Hepatocyte (in vitro differentiated cells): ENCODE data around the gene UROD. TPM values are rescaled to one million over a fixed set of nuclear protein-coding genes. Genes with fewer than 3 reads are reported as not detected.
A peak's percentile ranks its signal among the peaks of the same experiment; 100 is the strongest.

Experiments
- DNase-seq: peaks from one replicate; pipeline ENCODE4 v3.0.0-alpha.2; 2016; ENCODE audit warnings: low spot score
- H2AFZ ChIP-seq: fragments of 200-600 bp; sonication (generic); 2 replicates; pipeline ENCODE4 v1.6.0; 2016; ENCODE audit warnings: antibody characterized with exemption, mild to moderate bottlenecking
- H3K27ac ChIP-seq: fragments of 200-600 bp; sonication (generic); 2 replicates; pipeline ENCODE4 v1.5.1; 2016; ENCODE audit warnings: mild to moderate bottlenecking
- H3K27me3 ChIP-seq: fragments of 200-600 bp; sonication (generic); 2 replicates; pipeline ENCODE4 v1.6.1; 2016
- H3K36me3 ChIP-seq: fragments of 200-600 bp; sonication (generic); replicated peaks from 2 replicates; pipeline ENCODE4 v1.5.1; 2016; ENCODE audit warnings: low read depth; ENCODE audit not compliant: insufficient read depth
- H3K4me1 ChIP-seq: fragments of 200-600 bp; sonication (generic); 2 replicates; pipeline ENCODE4 v1.5.1; 2016; ENCODE audit warnings: mild to moderate bottlenecking, moderate library complexity; ENCODE audit not compliant: insufficient read depth
- H3K4me2 ChIP-seq: fragments of 200-600 bp; sonication (generic); 2 replicates; pipeline ENCODE4 v1.6.0; 2016
- H3K4me3 ChIP-seq: fragments of 200-600 bp; sonication (generic); 2 replicates; pipeline ENCODE4 v1.5.1; 2016; ENCODE audit warnings: mild to moderate bottlenecking
- H3K79me2 ChIP-seq: fragments of 200-600 bp; sonication (generic); 2 replicates; pipeline ENCODE4 v1.6.0; 2017; ENCODE audit warnings: mild to moderate bottlenecking
- H3K9me2 ChIP-seq: fragments of 200-600 bp; sonication (generic); replicated peaks from 2 replicates; pipeline ENCODE4 v1.6.0; 2017; ENCODE audit warnings: mild to moderate bottlenecking; ENCODE audit not compliant: insufficient read depth
- H3K9me3 ChIP-seq: fragments of 200-600 bp; sonication (generic); 2 replicates; pipeline ENCODE4 v1.5.1; 2016; ENCODE audit warnings: low read depth, mild to moderate bottlenecking
- H4K20me1 ChIP-seq: fragments of 200-600 bp; sonication (generic); 2 replicates; pipeline ENCODE4 v1.6.0; 2016; ENCODE audit warnings: mild to moderate bottlenecking; ENCODE audit not compliant: insufficient read depth, poor library complexity, severe bottlenecking
- EZH2 ChIP-seq: fragments of 200-600 bp; sonication (generic); IDR thresholded peaks from 2 replicates; pipeline ENCODE4 v1.6.1; 2016; ENCODE audit warnings: antibody characterized with exemption, mild to moderate bottlenecking, borderline replicate concordance
- EZH2phosphoT487 ChIP-seq: fragments of 200-600 bp; sonication (generic); IDR thresholded peaks from one replicate; pipeline ENCODE4 v1.6.1; 2018; ENCODE audit warnings: antibody characterized with exemption, mild to moderate bottlenecking, low read depth, moderate library complexity; ENCODE audit not compliant: unreplicated experiment, severe bottlenecking
- WGBS: methylation state at CpG from one replicate; pipeline ENCODE4 v1.1.6; 2016; ENCODE audit warnings: low lambda C conversion rate; ENCODE audit errors: missing lambda C conversion rate; 5-methylcytosine and 5-hydroxymethylcytosine counted together
- polyA plus RNA-seq: library from polyadenylated mRNA; unstranded; fragments of >200 nt; fragmentation: Nextera tagmentation; extraction: Ambion mirVana; gene quantifications from 2 replicates; pipeline ENCODE4 v1.2.1, GENCODE V29; 2016
- total RNA-seq: library from RNA; depleted of rRNA; stranded (reverse); fragments of >200 nt; gene quantifications from 2 replicates; pipeline ENCODE4 v1.2.3, GENCODE V29; 2014
- TF ChIP-seq, protein P1 (sequence below): fragments of 200-600 bp; sonication (generic); IDR thresholded peaks from 2 replicates; pipeline ENCODE4 v1.5.1; 2016; ENCODE audit warnings: antibody characterized with exemption, mild to moderate bottlenecking; ENCODE audit not compliant: poor library complexity

The UROD gene
- total and polyA plus RNA-seq, 2 experiments from 2014 or later: 91.8 to 152 TPM

DNA sequence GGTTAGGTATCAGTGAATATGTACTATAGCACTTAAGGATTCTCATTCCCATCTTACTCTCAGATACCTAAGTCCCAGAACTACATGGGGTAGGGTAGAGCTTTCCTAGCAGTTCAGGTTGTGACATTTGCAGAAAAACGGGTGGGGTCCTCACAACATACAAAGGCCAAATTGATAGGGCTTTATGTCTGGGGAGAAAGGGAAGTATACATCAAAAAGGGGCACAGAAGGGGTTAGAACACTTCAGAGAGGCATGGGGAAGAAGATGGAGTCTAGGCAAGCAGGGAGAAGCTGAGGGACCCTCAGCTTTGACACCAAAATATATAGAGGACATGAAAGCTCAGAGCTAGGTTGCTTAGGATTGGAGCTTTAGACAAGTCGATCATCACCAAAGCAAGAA, 3.6 kb downstream of the UROD start:
- TF ChIP-seq EZH2 (no peak), EZH2phosphoT487 (no peak)
- TF ChIP-seq, protein P1, sequence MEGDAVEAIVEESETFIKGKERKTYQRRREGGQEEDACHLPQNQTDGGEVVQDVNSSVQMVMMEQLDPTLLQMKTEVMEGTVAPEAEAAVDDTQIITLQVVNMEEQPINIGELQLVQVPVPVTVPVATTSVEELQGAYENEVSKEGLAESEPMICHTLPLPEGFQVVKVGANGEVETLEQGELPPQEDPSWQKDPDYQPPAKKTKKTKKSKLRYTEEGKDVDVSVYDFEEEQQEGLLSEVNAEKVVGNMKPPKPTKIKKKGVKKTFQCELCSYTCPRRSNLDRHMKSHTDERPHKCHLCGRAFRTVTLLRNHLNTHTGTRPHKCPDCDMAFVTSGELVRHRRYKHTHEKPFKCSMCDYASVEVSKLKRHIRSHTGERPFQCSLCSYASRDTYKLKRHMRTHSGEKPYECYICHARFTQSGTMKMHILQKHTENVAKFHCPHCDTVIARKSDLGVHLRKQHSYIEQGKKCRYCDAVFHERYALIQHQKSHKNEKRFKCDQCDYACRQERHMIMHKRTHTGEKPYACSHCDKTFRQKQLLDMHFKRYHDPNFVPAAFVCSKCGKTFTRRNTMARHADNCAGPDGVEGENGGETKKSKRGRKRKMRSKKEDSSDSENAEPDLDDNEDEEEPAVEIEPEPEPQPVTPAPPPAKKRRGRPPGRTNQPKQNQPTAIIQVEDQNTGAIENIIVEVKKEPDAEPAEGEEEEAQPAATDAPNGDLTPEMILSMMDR: no peak
- H3K9me3 ChIP-seq: no peaks in the 10 kb centered on the region
- no peak overlapping the region for H3K4me3 ChIP-seq
- no peaks in the 10 kb centered on the region for H3K36me3 ChIP-seq
- H3K27ac ChIP-seq: no peak overlapping the region
- H3K9me2 ChIP-seq: no peaks in the 10 kb centered on the region
- H3K4me1 ChIP-seq: peaks cover 11% of the 10 kb centered on the region
- H4K20me1 ChIP-seq: no peaks in the 10 kb centered on the region
- H3K79me2 ChIP-seq: peaks cover 18% of the 10 kb centered on the region
- no peaks in the 10 kb centered on the region for H3K27me3 ChIP-seq
- WGBS: 87% methylated on average over 2 of the region's 2 CpGs
- H3K4me2 ChIP-seq: no peak overlapping the region
- H2AFZ ChIP-seq: no peak overlapping the region
- no peak for DNase-seq

DNA sequence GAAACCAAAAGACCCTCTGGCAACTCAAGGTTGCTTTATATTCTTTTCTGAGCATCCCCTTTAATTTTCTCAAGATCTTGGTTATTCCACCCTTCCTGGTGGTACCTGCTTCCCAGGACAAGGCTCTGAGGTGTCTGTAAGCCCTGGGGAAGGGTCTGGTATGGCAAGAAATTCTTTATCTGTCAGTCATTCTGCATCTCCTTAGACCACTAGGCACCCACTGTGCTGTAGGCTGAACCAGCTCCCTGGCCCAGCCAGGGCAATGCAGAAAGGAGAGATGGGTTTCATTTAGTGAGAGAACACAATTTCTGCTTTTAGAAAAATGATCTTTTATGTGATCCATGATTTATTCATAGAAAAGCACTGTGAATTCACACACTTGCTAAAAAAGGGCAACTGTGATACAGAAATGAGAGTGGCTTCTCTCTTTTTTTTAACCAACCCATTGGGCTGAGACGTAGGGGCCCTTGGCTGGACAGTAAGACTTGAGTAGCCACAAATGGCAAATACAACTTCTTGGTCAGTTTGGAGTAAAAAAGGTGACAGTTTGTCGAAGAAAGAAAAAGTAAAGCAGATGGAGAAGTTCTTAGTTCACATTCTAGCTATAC, 4.1 kb downstream of the UROD start:
- DNase-seq: no peak
- H3K9me2 ChIP-seq: no peaks in the 10 kb centered on the region

DNA sequence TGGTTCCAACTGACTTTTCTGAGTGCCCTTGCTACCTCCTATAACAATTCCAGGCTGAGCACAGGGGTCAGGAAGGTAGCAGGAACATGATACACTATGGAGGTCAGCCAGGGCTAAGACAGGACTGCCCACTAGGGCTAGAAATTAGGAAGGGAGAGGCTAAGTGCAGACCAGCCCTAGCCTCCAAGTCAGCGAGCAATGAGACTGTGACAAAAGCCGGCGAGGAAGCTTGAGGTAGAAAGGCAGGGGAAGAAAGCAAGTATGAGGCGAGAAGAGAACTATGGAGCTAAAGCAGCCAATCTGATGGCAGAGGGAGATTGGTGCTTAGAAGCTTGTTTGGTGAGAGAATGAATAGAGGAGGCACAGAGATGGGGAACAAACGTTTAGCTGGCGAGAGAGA, 4.7 kb downstream of the UROD start:
- no peak overlapping the region for H3K4me3 ChIP-seq
- H2AFZ ChIP-seq: no peak overlapping the region
- no peaks in the 10 kb centered on the region for H3K9me3 ChIP-seq
- no peaks in the 10 kb centered on the region for H4K20me1 ChIP-seq
- 85% methylated on average over 6 of the region's 6 CpGs for WGBS
- H3K9me2 ChIP-seq: no peaks in the 10 kb centered on the region
- no peaks in the 10 kb centered on the region for H3K27me3 ChIP-seq
- H3K79me2 ChIP-seq: peaks cover 14% of the 10 kb centered on the region
- no peak for TF ChIP-seq EZH2
- no peak for TF ChIP-seq EZH2phosphoT487
- DNase-seq: no peak
- no peaks in the 10 kb centered on the region for H3K36me3 ChIP-seq
- H3K27ac ChIP-seq: no peak overlapping the region
- no peak overlapping the region for H3K4me2 ChIP-seq
- peaks cover 6% of the 10 kb centered on the region for H3K4me1 ChIP-seq

More for the DNA sequence above, 4.1 kb downstream of the UROD start:
- H3K27me3 ChIP-seq: no peaks in the 10 kb centered on the region
- H3K79me2 ChIP-seq: peaks cover 14% of the 10 kb centered on the region
- TF ChIP-seq, protein P1: no peak
- no peak for TF ChIP-seq EZH2
- no peak for TF ChIP-seq EZH2phosphoT487
- H3K4me3 ChIP-seq: no peak overlapping the region
- peaks cover 11% of the 10 kb centered on the region for H3K4me1 ChIP-seq
- no peaks in the 10 kb centered on the region for H3K36me3 ChIP-seq
- no peaks in the 10 kb centered on the region for H3K9me3 ChIP-seq
- H3K27ac ChIP-seq: no peak overlapping the region
- H2AFZ ChIP-seq: no peak overlapping the region
- no peaks in the 10 kb centered on the region for H4K20me1 ChIP-seq
- 90% methylated on average over 2 of the region's 2 CpGs for WGBS
- H3K4me2 ChIP-seq: no peak overlapping the region

DNA sequence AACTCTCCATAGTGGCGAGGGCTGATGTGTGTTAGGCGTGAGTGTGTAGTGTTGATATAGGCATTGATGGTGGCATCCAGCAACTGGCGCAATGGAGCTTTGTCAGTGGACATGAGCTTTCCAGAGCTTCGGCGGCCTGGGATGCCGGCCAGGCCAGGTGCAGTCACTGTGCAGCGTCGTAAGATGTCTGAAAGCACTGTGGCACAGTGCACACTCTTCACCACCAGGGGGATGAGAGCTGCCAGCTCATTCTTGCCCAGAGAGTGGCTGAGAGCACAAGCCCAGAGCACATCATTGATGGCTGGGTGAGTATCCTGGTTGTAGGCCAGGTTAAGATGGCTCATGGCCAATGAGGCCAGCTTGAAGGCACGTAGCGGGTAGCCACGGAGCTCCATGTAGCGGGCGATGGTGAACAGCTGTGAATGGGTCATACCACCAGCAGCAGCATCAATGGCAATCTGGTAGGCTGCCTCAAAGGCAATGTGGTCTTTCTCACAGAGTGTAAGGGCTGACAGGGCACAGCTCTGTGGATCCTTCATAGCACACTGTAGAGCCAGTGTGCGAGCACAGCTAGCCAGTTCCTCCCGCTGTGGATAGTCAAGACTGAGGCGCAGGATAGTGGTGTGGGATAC, 6.7 kb downstream of the UROD start:
- WGBS: 78% methylated on average over 16 of the region's 16 CpGs
- DNase-seq: peak; percentile 78
- TF ChIP-seq EZH2phosphoT487 (no peak), EZH2 (no peak)
- TF ChIP-seq, protein P1: peak; percentile 66
- H3K79me2 ChIP-seq: peaks cover 4% of the 10 kb centered on the region
- H3K4me1 ChIP-seq: no peaks in the 10 kb centered on the region
- H3K27ac ChIP-seq: no peak overlapping the region
- H3K4me3 ChIP-seq: no peak overlapping the region
- H3K9me2 ChIP-seq: no peaks in the 10 kb centered on the region
- no peaks in the 10 kb centered on the region for H3K36me3 ChIP-seq
- H3K4me2 ChIP-seq: no peak overlapping the region
- no peaks in the 10 kb centered on the region for H3K9me3 ChIP-seq
- no peaks in the 10 kb centered on the region for H4K20me1 ChIP-seq
- no peaks in the 10 kb centered on the region for H3K27me3 ChIP-seq
- H2AFZ ChIP-seq: no peak overlapping the region
